ENCODE data around the gene MAP2K5. TPM values are rescaled to one million over a fixed set of nuclear protein-coding genes. Genes with fewer than 3 reads are reported as not detected.

The MAP2K5 gene
- total RNA-seq, 1 experiment from 2014 or later = 22.2 TPM

- H3K4me3 Mint-ChIP-seq (ENCODE audit: low read depth, unreplicated experiment) = no peak overlapping the region
- intact Hi-C loops (cut with micrococcal nuclease; ENCODE audit: unreplicated experiment) = no loop called here
- H3K27ac Mint-ChIP-seq (ENCODE audit: unreplicated experiment) = no peak overlapping the region
- H3K27me3 Mint-ChIP-seq (ENCODE audit: unreplicated experiment) = no peaks in the 10 kb centered on the region
- TF ChIP-seq CTCF (IDR thresholded peaks at IDR 0.05; ENCODE audit: unreplicated experiment) = no peak
- DNase-seq = no peak
- no peaks in the 10 kb centered on the region for H3K9me3 Mint-ChIP-seq (ENCODE audit: low read depth, unreplicated experiment)
- BruUV-seq (replicated peaks) = no TSS peak
- no peaks in the 10 kb centered on the region for H3K36me3 Mint-ChIP-seq (ENCODE audit: insufficient read depth, unreplicated experiment)
- H3K4me1 Mint-ChIP-seq (ENCODE audit: low read depth, unreplicated experiment) = peaks cover 14% of the 10 kb centered on the region
- CTCF ChIA-PET = interaction anchor here (0.7 kb wide), 1 partner anchor 29 kb away, joined by 3 read pairs; no protein-coding TSS in a partner anchor
These were observed 237.1 kb downstream of the MAP2K5 start for GRCh38 chr15:67779549-67780111.

GRCh38 chr15:67781061-67781460 lies 238.6 kb downstream of the MAP2K5 start:
- CTCF ChIA-PET = no interaction called here
- BruUV-seq (replicated peaks) = no TSS peak
- DNase-seq = no peak

GRCh38 chr15:67781907-67782690 lies 239.6 kb downstream of the MAP2K5 start:
- TF ChIP-seq CTCF (IDR thresholded peaks at IDR 0.05; ENCODE audit: unreplicated experiment) = no peak
- Mint-ChIP-seq H3K27me3 (ENCODE audit: unreplicated experiment) (no peaks in the 10 kb centered on the region), H3K4me3 (ENCODE audit: low read depth, unreplicated experiment) (no peak overlapping the region), H3K9me3 (ENCODE audit: low read depth, unreplicated experiment) (no peaks in the 10 kb centered on the region), H3K4me1 (ENCODE audit: low read depth, unreplicated experiment) (peaks cover 14% of the 10 kb centered on the region), H3K36me3 (ENCODE audit: insufficient read depth, unreplicated experiment) (no peaks in the 10 kb centered on the region), H3K27ac (ENCODE audit: unreplicated experiment) (no peak overlapping the region)
- intact Hi-C loops (cut with micrococcal nuclease; ENCODE audit: unreplicated experiment) = no loop called here
- CTCF ChIA-PET = interaction anchor here (0.7 kb wide), 1 partner anchor 38 kb away, joined by 3 read pairs; no protein-coding TSS in a partner anchor
- BruUV-seq (replicated peaks) = no TSS peak
- no peak for DNase-seq

More at GRCh38 chr15:67781061-67781460, 238.6 kb downstream of the MAP2K5 start:
- no peak overlapping the region for H3K4me3 Mint-ChIP-seq (ENCODE audit: low read depth, unreplicated experiment)
- H3K27ac Mint-ChIP-seq (ENCODE audit: unreplicated experiment) = no peak overlapping the region
- H3K36me3 Mint-ChIP-seq (ENCODE audit: insufficient read depth, unreplicated experiment) = no peaks in the 10 kb centered on the region
- H3K9me3 Mint-ChIP-seq (ENCODE audit: low read depth, unreplicated experiment) = no peaks in the 10 kb centered on the region
- H3K27me3 Mint-ChIP-seq (ENCODE audit: unreplicated experiment) = no peaks in the 10 kb centered on the region
- peaks cover 14% of the 10 kb centered on the region for H3K4me1 Mint-ChIP-seq (ENCODE audit: low read depth, unreplicated experiment)
- intact Hi-C loops (cut with micrococcal nuclease; ENCODE audit: unreplicated experiment) = no loop called here
- TF ChIP-seq CTCF (IDR thresholded peaks at IDR 0.05; ENCODE audit: unreplicated experiment) = no peak

- Mint-ChIP-seq H3K27ac (ENCODE audit: unreplicated experiment) (no peak overlapping the region), H3K4me3 (ENCODE audit: low read depth, unreplicated experiment) (no peak overlapping the region), H3K9me3 (ENCODE audit: low read depth, unreplicated experiment) (no peaks in the 10 kb centered on the region), H3K4me1 (ENCODE audit: low read depth, unreplicated experiment) (peaks cover 14% of the 10 kb centered on the region), H3K36me3 (ENCODE audit: insufficient read depth, unreplicated experiment) (no peaks in the 10 kb centered on the region), H3K27me3 (ENCODE audit: unreplicated experiment) (no peaks in the 10 kb centered on the region)
- intact Hi-C loops (cut with micrococcal nuclease; ENCODE audit: unreplicated experiment) = no loop called here
- no peak for DNase-seq
- TF ChIP-seq CTCF (IDR thresholded peaks at IDR 0.05; ENCODE audit: unreplicated experiment) = no peak
- no TSS peak for BruUV-seq (replicated peaks)
- CTCF ChIA-PET = no interaction called here
These were observed 240.1 kb downstream of the MAP2K5 start for GRCh38 chr15:67782691-67782991.

Data from Calu3 (cell line).